BLaER1 treated with 17β-estradiol and CSF1 and Interleukin-3, amounts not matched to agents 10 nM and 100 nM (cell line): Measurements from ENCODE around the gene ZNF429.

Experiments used
- H3K27ac ChIP-seq, 11 experiments: shearing (Covaris generic); formaldehyde crosslinking; 2 replicates each; pipeline ENCODE4 v1.8.1; 2022
- H3K27me3 ChIP-seq, 11 experiments: shearing (Covaris generic); formaldehyde crosslinking; 2 replicates each; pipeline ENCODE4 v1.8.1; 2022
- H3K36me3 ChIP-seq, 11 experiments: shearing (Covaris generic); formaldehyde crosslinking; 2 replicates each; pipeline ENCODE4 v1.8.1; 2022
- H3K4me1 ChIP-seq, 10 experiments: shearing (Covaris generic); formaldehyde crosslinking; 2 replicates each; pipeline ENCODE4 v1.8.1; 2022
- H3K4me2 ChIP-seq, 11 experiments: shearing (Covaris generic); formaldehyde crosslinking; 2 replicates each; pipeline ENCODE4 v1.8.1; 2022
- H3K4me3 ChIP-seq, 10 experiments: shearing (Covaris generic); formaldehyde crosslinking; 2 replicates each; pipeline ENCODE4 v1.8.1; 2022
- H3K9ac ChIP-seq, 11 experiments: shearing (Covaris generic); formaldehyde crosslinking; 2 replicates each; pipeline ENCODE4 v1.8.1; 2022
- H3K9me3 ChIP-seq, 11 experiments: shearing (Covaris generic); formaldehyde crosslinking; replicated peaks in 1 of 11; 2 replicates each; pipeline ENCODE4 v1.8.1; 2022
- H4K20me1 ChIP-seq, 11 experiments: shearing (Covaris generic); formaldehyde crosslinking; 2 replicates each; pipeline ENCODE4 v1.8.1; 2022
- Cebpa-rat ChIP-seq, 11 experiments: shearing (Covaris generic); IDR thresholded peaks; 2 replicates each; pipeline ENCODE4 v1.8.1; 2022

ZNF429 gene

GRCh38 chr19:21585281-21585890 lies 80.0 kb downstream of the ZNF429 start:
- Histone ChIP-seq H3K4me3 (no peak overlapping the region), H3K4me2 (no peak overlapping the region), H3K36me3 (no peaks in the 10 kb centered on the region), H3K9ac (no peak overlapping the region), H3K27ac (no peak overlapping the region), H3K4me1 (no peaks in the 10 kb centered on the region), H3K9me3 (peaks cover 49 to 90% (median 70%) of the 10 kb centered on the region in 11 experiments), H4K20me1 (no peaks in the 10 kb centered on the region), H3K27me3 (no peaks in the 10 kb centered on the region)
- TF ChIP-seq Cebpa-rat (IDR thresholded peaks at IDR 0.05): no peak

GRCh38 chr19:21586311-21587116 lies 81.1 kb downstream of the ZNF429 start:
- Histone ChIP-seq H3K36me3 (no peaks in the 10 kb centered on the region), H3K27ac (no peak overlapping the region), H4K20me1 (no peaks in the 10 kb centered on the region), H3K4me1 (no peaks in the 10 kb centered on the region), H3K9ac (no peak overlapping the region), H3K9me3 (peaks cover 39 to 83% (median 64%) of the 10 kb centered on the region in 11 experiments), H3K4me2 (no peak overlapping the region), H3K27me3 (no peaks in the 10 kb centered on the region), H3K4me3 (no peak overlapping the region)
- TF ChIP-seq Cebpa-rat (IDR thresholded peaks at IDR 0.05): no peak

GRCh38 chr19:21587117-21587461 lies 81.7 kb downstream of the ZNF429 start:
- Histone ChIP-seq H3K4me2 (no peak overlapping the region), H3K4me3 (no peak overlapping the region), H3K9ac (no peak overlapping the region), H3K27ac (no peak overlapping the region), H3K9me3 (peaks cover 34 to 78% (median 61%) of the 10 kb centered on the region in 11 experiments), H3K27me3 (no peaks in the 10 kb centered on the region), H4K20me1 (no peaks in the 10 kb centered on the region), H3K4me1 (peaks cover 0 to under 1% (median 0%) of the 10 kb centered on the region in 10 experiments; a peak in 1 of 20 replicates), H3K36me3 (no peaks in the 10 kb centered on the region)
- TF ChIP-seq Cebpa-rat (IDR thresholded peaks at IDR 0.05): no peak

- H3K9ac ChIP-seq: no peak overlapping the region
- peaks cover 0 to 5% (median 1%) of the 10 kb centered on the region in 10 experiments; a peak in 16 of 20 replicates for H3K4me1 ChIP-seq
- H3K4me2 ChIP-seq: no peak overlapping the region
- H3K27ac ChIP-seq: no peak overlapping the region
- H3K4me3 ChIP-seq: no peak overlapping the region
- TF ChIP-seq Cebpa-rat (IDR thresholded peaks at IDR 0.05): no peak
- no peaks in the 10 kb centered on the region for H4K20me1 ChIP-seq
- H3K9me3 ChIP-seq: peaks cover 36 to 73% (median 61%) of the 10 kb centered on the region in 11 experiments
- no peaks in the 10 kb centered on the region for H3K36me3 ChIP-seq
- no peaks in the 10 kb centered on the region for H3K27me3 ChIP-seq
These were observed 82.1 kb downstream of the ZNF429 start for GRCh38 chr19:21587549-21587948.

GRCh38 chr19:21588065-21588601 lies 82.7 kb downstream of the ZNF429 start:
- Histone ChIP-seq H3K4me1 (peaks cover 0 to 11% (median 7%) of the 10 kb centered on the region in 10 experiments; a peak in 17 of 20 replicates), H3K4me3 (no peak overlapping the region), H4K20me1 (no peaks in the 10 kb centered on the region), H3K9me3 (peaks cover 36 to 67% (median 59%) of the 10 kb centered on the region in 11 experiments), H3K27me3 (no peaks in the 10 kb centered on the region), H3K9ac (no peak overlapping the region), H3K4me2 (no peak overlapping the region), H3K36me3 (no peaks in the 10 kb centered on the region), H3K27ac (no peak overlapping the region)
- TF ChIP-seq Cebpa-rat (IDR thresholded peaks at IDR 0.05): no peak

GRCh38 chr19:21590867-21591266 lies 85.5 kb downstream of the ZNF429 start:
- Histone ChIP-seq H3K9ac (no peak overlapping the region), H3K4me3 (no peak overlapping the region), H3K4me2 (no peak overlapping the region), H3K36me3 (no peaks in the 10 kb centered on the region), H4K20me1 (no peaks in the 10 kb centered on the region), H3K27ac (peak overlapping the region in 1 of 11 experiments; percentile 1; a peak in 1 of 22 replicates), H3K9me3 (peaks cover 32 to 67% (median 40%) of the 10 kb centered on the region in 11 experiments), H3K27me3 (no peaks in the 10 kb centered on the region), H3K4me1 (peaks cover 0 to 36% (median 24%) of the 10 kb centered on the region in 10 experiments; a peak in 18 of 20 replicates)
- TF ChIP-seq Cebpa-rat (IDR thresholded peaks at IDR 0.05): no peak

- no peak overlapping the region for H3K4me3 ChIP-seq
- no peaks in the 10 kb centered on the region for H4K20me1 ChIP-seq
- H3K9me3 ChIP-seq: peaks cover 12 to 67% (median 19%) of the 10 kb centered on the region in 11 experiments; a peak in 20 of 22 replicates
- H3K36me3 ChIP-seq: no peaks in the 10 kb centered on the region
- H3K27ac ChIP-seq: peak overlapping the region in 10 of 11 experiments; percentile 9 to 82 (median 78); a peak in 19 of 22 replicates
- no peak for TF ChIP-seq Cebpa-rat (IDR thresholded peaks at IDR 0.05)
- H3K9ac ChIP-seq: peak overlapping the region in 7 of 11 experiments; percentile 32 to 59 (median 48); a peak in 11 of 22 replicates
- peak overlapping the region in 9 of 11 experiments; percentile 32 to 75 (median 68); a peak in 18 of 22 replicates for H3K4me2 ChIP-seq
- H3K4me1 ChIP-seq: peaks cover 0 to 36% (median 24%) of the 10 kb centered on the region in 10 experiments; a peak in 18 of 20 replicates
- H3K27me3 ChIP-seq: no peaks in the 10 kb centered on the region
These were observed 87.6 kb downstream of the ZNF429 start for GRCh38 chr19:21593008-21593481.

GRCh38 chr19:21593502-21593901 lies 88.1 kb downstream of the ZNF429 start:
- peak overlapping the region in 7 of 11 experiments; percentile 32 to 59 (median 48); a peak in 12 of 22 replicates for H3K9ac ChIP-seq
- H4K20me1 ChIP-seq: no peaks in the 10 kb centered on the region
- peak overlapping the region in 10 of 11 experiments; percentile 2 to 75 (median 61); a peak in 20 of 22 replicates for H3K4me2 ChIP-seq
- H3K9me3 ChIP-seq: peaks cover 7 to 65% (median 15%) of the 10 kb centered on the region in 11 experiments; a peak in 19 of 22 replicates
- H3K36me3 ChIP-seq: no peaks in the 10 kb centered on the region
- H3K4me1 ChIP-seq: peaks cover 0 to 36% (median 24%) of the 10 kb centered on the region in 10 experiments; a peak in 18 of 20 replicates
- TF ChIP-seq Cebpa-rat (IDR thresholded peaks at IDR 0.05): no peak
- H3K27me3 ChIP-seq: no peaks in the 10 kb centered on the region
- no peak overlapping the region for H3K4me3 ChIP-seq
- peak overlapping the region in 10 of 11 experiments; percentile 9 to 82 (median 78); a peak in 19 of 22 replicates for H3K27ac ChIP-seq
